Coronary artery (tissue), 2 donors: Measurements from ENCODE around the gene BNC2.

ENCODE experiments used
- DNase-seq: peaks from one replicate; pipeline ENCODE4 v3.0.0-alpha.2; 2017; ENCODE audit warnings: low spot score
- H3K27ac ChIP-seq, 2 donors: fragments of 200-600 bp; sonication (generic); one replicate each; pipeline ENCODE4 v1.5.1; 2016 to 2019
- H3K4me3 ChIP-seq: fragments of 200-600 bp; sonication (generic); 2 replicates; pipeline ENCODE4 v1.5.1; 2016; ENCODE audit warnings: mild to moderate bottlenecking, moderate library complexity
- TF ChIP-seq, protein P1 (sequence below): fragments of 200-600 bp; sonication (generic); IDR thresholded peaks from one replicate; pipeline ENCODE4 v1.5.1; 2019; ENCODE audit warnings: antibody characterized with exemption

The BNC2 gene

GRCh38 chr9:16718952-16719351 is 151.5 kb downstream of the BNC2 start:
- DNase-seq: no peak
- Histone ChIP-seq H3K27ac (peak overlapping the region in 1 of 2 donors; percentile 15), H3K4me3 (no peak overlapping the region)
- TF ChIP-seq, protein P1, sequence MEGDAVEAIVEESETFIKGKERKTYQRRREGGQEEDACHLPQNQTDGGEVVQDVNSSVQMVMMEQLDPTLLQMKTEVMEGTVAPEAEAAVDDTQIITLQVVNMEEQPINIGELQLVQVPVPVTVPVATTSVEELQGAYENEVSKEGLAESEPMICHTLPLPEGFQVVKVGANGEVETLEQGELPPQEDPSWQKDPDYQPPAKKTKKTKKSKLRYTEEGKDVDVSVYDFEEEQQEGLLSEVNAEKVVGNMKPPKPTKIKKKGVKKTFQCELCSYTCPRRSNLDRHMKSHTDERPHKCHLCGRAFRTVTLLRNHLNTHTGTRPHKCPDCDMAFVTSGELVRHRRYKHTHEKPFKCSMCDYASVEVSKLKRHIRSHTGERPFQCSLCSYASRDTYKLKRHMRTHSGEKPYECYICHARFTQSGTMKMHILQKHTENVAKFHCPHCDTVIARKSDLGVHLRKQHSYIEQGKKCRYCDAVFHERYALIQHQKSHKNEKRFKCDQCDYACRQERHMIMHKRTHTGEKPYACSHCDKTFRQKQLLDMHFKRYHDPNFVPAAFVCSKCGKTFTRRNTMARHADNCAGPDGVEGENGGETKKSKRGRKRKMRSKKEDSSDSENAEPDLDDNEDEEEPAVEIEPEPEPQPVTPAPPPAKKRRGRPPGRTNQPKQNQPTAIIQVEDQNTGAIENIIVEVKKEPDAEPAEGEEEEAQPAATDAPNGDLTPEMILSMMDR: no peak

DNA sequence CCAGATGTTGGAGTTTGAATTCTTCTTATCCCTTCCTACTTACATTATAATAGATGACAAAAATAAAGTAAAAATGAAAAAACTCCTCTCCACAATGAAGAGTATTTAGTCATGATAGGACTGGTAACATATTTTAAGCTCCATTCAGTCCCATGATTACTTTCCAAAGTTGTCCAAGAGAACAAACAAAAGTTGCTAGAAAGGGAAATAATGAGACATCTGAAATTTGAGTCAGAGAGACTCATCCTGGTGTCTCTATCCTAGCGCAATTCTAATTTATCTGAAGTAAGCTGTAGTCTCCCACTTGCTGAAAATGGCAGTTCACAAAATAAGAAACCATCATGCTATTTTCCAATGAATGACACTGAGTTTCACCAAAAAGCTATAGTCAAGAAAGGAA is 152.2 kb downstream of the BNC2 start:
- Histone ChIP-seq H3K27ac (peak overlapping the region in 1 of 2 donors; percentile 26), H3K4me3 (no peak overlapping the region)
- DNase-seq: no peak
- TF ChIP-seq, protein P1: no peak

DNA sequence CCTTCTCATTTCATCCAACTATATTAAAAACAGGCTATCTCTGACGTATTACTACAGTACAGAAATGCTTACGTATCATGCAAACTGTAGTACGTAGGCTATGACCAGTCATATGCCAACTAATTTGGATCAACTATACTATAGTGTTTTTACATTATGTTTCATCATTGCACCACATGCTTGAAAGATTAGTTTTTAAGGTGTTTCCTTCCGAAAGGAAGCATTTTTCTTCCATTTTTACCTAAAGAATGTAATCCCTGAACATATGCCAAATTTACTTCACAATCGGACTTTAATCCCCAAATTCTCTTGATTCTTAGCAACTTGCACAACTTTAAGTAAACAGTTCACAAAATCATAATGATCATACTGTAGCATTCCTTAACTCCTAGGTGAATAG is 153.9 kb downstream of the BNC2 start:
- H3K4me3 ChIP-seq: no peak overlapping the region
- TF ChIP-seq, protein P1: no peak
- H3K27ac ChIP-seq: no peak overlapping the region
- no peak for DNase-seq

- no peak overlapping the region for H3K27ac ChIP-seq
- no peak for DNase-seq
- TF ChIP-seq, protein P1: no peak
- no peak overlapping the region for H3K4me3 ChIP-seq
Measured at GRCh38 chr9:16715404-16715803, 155.1 kb downstream of the BNC2 start.

- no peak overlapping the region for H3K27ac ChIP-seq
- DNase-seq: no peak
- H3K4me3 ChIP-seq: no peak overlapping the region
- TF ChIP-seq, protein P1: no peak
Measured at GRCh38 chr9:16712787-16713186, 157.7 kb downstream of the BNC2 start.

GRCh38 chr9:16710888-16711287 is 159.6 kb downstream of the BNC2 start:
- TF ChIP-seq, protein P1: no peak
- H3K27ac ChIP-seq: no peak overlapping the region
- H3K4me3 ChIP-seq: no peak overlapping the region
- no peak for DNase-seq

- Histone ChIP-seq H3K4me3 (no peak overlapping the region), H3K27ac (no peak overlapping the region)
- DNase-seq: no peak
- TF ChIP-seq, protein P1: no peak
Measured at GRCh38 chr9:16709924-16710323, 160.5 kb downstream of the BNC2 start.
